WTC11 (cell line): ENCODE data around the gene RABEP1. TPM values are rescaled to one million over a fixed set of nuclear protein-coding genes. Genes with fewer than 3 reads are reported as not detected.

ENCODE experiments used
- ATAC-seq: fragments of 200-7000 bp; cut with Tn5 transposase; 2 replicates; pipeline ENCODE4 v1.10.0; 2021; ENCODE audit warnings: mild to moderate bottlenecking, moderate library complexity
- CTCF ChIA-PET: fragments of 300-600 bp; sonication (Branson Sonifier 250); formaldehyde crosslinking; loops from one replicate; lab custom pipeline; 2021; ENCODE audit warnings: antibody characterized with exemption; lab: Charles Lee
- POLR2A ChIA-PET: fragments of 350-600 bp; sonication (Branson Sonifier 250); formaldehyde crosslinking; loops from one replicate; lab custom pipeline; 2021; ENCODE audit warnings: antibody characterized with exemption; lab: Charles Lee
- DNase-seq: peaks from one replicate; pipeline ENCODE4 v3.0.0; 2021; ENCODE audit warnings: low spot score
- H3K27ac Mint-ChIP-seq: 2 replicates; pipeline ENCODE4 v1.8.0; 2021; ENCODE audit warnings: mixed read lengths
- H3K27me3 Mint-ChIP-seq: 2 replicates; pipeline ENCODE4 v1.8.0; 2021; ENCODE audit warnings: low read depth, mild to moderate bottlenecking, moderate library complexity, mixed read lengths
- H3K36me3 Mint-ChIP-seq: 2 replicates; pipeline ENCODE4 v1.8.0; 2021; ENCODE audit warnings: mixed read lengths
- H3K4me1 Mint-ChIP-seq: 2 replicates; pipeline ENCODE4 v1.8.0; 2022; ENCODE audit warnings: mixed read lengths
- H3K4me3 Mint-ChIP-seq: 2 replicates; pipeline ENCODE4 v1.8.0; 2021; ENCODE audit warnings: mild to moderate bottlenecking, moderate library complexity, mixed read lengths
- H3K9me3 Mint-ChIP-seq: 2 replicates; pipeline ENCODE4 v1.8.0; 2021; ENCODE audit warnings: mixed read lengths
- AR ChIP-seq: fragments of 250-450 bp; sonication (Bioruptor Pico); IDR thresholded peaks from 2 replicates; pipeline ENCODE4 v1.9.0; 2021; ENCODE audit warnings: mild to moderate bottlenecking
- ATF1 ChIP-seq: sonication (generic); formaldehyde crosslinking; IDR thresholded peaks from 2 replicates; pipeline ENCODE4 v1.8.1; 2023; ENCODE audit warnings: mild to moderate bottlenecking, moderate library complexity, missing genetic modification reagents
- ATF2 ChIP-seq: sonication (generic); formaldehyde crosslinking; IDR thresholded peaks from 2 replicates; pipeline ENCODE4 v1.8.1; 2022; ENCODE audit warnings: low read depth, missing genetic modification reagents, borderline replicate concordance
- CBFB ChIP-seq: sonication (generic); formaldehyde crosslinking; IDR thresholded peaks from 2 replicates; pipeline ENCODE4 v1.8.1; 2022; ENCODE audit warnings: mild to moderate bottlenecking, low read depth, missing genetic modification reagents
- CREM ChIP-seq: sonication (generic); formaldehyde crosslinking; IDR thresholded peaks from 2 replicates; pipeline ENCODE4 v1.8.1; 2022; ENCODE audit warnings: mild to moderate bottlenecking, missing genetic modification reagents, moderate library complexity
- ERG ChIP-seq: fragments of 250-450 bp; sonication (Bioruptor Pico); IDR thresholded peaks from 2 replicates; pipeline ENCODE4 v1.8.0; 2021; ENCODE audit warnings: mild to moderate bottlenecking
- FOXK1 ChIP-seq: sonication (generic); formaldehyde crosslinking; IDR thresholded peaks from 2 replicates; pipeline ENCODE4 v1.8.0; 2022; ENCODE audit warnings: mild to moderate bottlenecking, moderate library complexity, missing genetic modification reagents
- GTF2I ChIP-seq: fragments of 250-450 bp; sonication (Bioruptor Pico); conservative IDR thresholded peaks from 2 replicates; pipeline ENCODE4 v1.4.0; 2021; ENCODE audit warnings: mild to moderate bottlenecking
- IRF1 ChIP-seq: sonication (generic); formaldehyde crosslinking; IDR thresholded peaks from 2 replicates; pipeline ENCODE4 v1.8.0; 2023; ENCODE audit warnings: missing genetic modification reagents
- NFYB ChIP-seq: sonication (generic); formaldehyde crosslinking; conservative IDR thresholded peaks from 2 replicates; pipeline ENCODE4 v1.8.0; 2022; ENCODE audit warnings: low read depth, missing genetic modification reagents
- NR1H2 ChIP-seq: sonication (generic); formaldehyde crosslinking; IDR thresholded peaks from 2 replicates; pipeline ENCODE4 v1.9.0; 2021; ENCODE audit warnings: mild to moderate bottlenecking, moderate library complexity, missing genetic modification reagents
- NR3C1 ChIP-seq: sonication (generic); formaldehyde crosslinking; conservative IDR thresholded peaks from 2 replicates; pipeline ENCODE4 v1.8.1; 2023; ENCODE audit warnings: low read depth, mild to moderate bottlenecking, missing genetic modification reagents
- RELA ChIP-seq: sonication (generic); formaldehyde crosslinking; IDR thresholded peaks from 2 replicates; pipeline ENCODE4 v1.8.1; 2022; ENCODE audit warnings: missing genetic modification reagents, mild to moderate bottlenecking, borderline replicate concordance
- SMAD3 ChIP-seq: sonication (generic); formaldehyde crosslinking; IDR thresholded peaks from 2 replicates; pipeline ENCODE4 v1.8.0; 2022; ENCODE audit warnings: missing genetic modification reagents, mild to moderate bottlenecking, borderline replicate concordance
- SP1 ChIP-seq: sonication (generic); formaldehyde crosslinking; conservative IDR thresholded peaks from 2 replicates; pipeline ENCODE4 v1.8.1; 2022; ENCODE audit warnings: missing genetic modification reagents
- STAT6 ChIP-seq: sonication (generic); formaldehyde crosslinking; conservative IDR thresholded peaks from 2 replicates; pipeline ENCODE4 v1.8.1; 2023; ENCODE audit warnings: mild to moderate bottlenecking, low read depth, missing genetic modification reagents, moderate library complexity
- ZNF121 ChIP-seq: sonication (generic); formaldehyde crosslinking; IDR thresholded peaks from 2 replicates; pipeline ENCODE4 v1.8.0; 2023; ENCODE audit warnings: missing genetic modification reagents
- ZNF512 ChIP-seq: sonication (generic); formaldehyde crosslinking; IDR thresholded peaks from 2 replicates; pipeline ENCODE4 v1.8.1; 2022; ENCODE audit warnings: missing genetic modification reagents, borderline replicate concordance
- ZNF671 ChIP-seq: fragments of 250-450 bp; sonication (Bioruptor Pico); IDR thresholded peaks from 2 replicates; pipeline ENCODE4 v1.8.0; 2021; ENCODE audit warnings: mild to moderate bottlenecking
- total RNA-seq: library from RNA; stranded (reverse); gene quantifications from 3 replicates; pipeline ENCODE4 v1.2.3, GENCODE V29; 2021

Gene RABEP1
- total RNA-seq, 1 experiment from 2014 or later, result 40.9 TPM

GRCh38 chr17:5272322-5272721, 9.8 kb upstream of the RABEP1 start:
- ChIA-PET POLR2A (no interaction called here), CTCF (interaction anchor here (1.1 to 1.9 kb wide), 2 partner anchors 35 kb away, joined by 4 to 5 read pairs; no protein-coding TSS in a partner anchor)
- H3K27me3 Mint-ChIP-seq, result no peaks in the 10 kb centered on the region
- peaks cover 4% of the 10 kb centered on the region; the same call in 1 of the 2 replicates for H3K9me3 Mint-ChIP-seq
- ATAC-seq, result no peak
- H3K4me1 Mint-ChIP-seq, result no peaks in the 10 kb centered on the region
- DNase-seq, result no peak
- H3K4me3 Mint-ChIP-seq, result no peak overlapping the region
- H3K36me3 Mint-ChIP-seq, result no peaks in the 10 kb centered on the region
- TF ChIP-seq CREM (CRISPR knock-in tag) (no peak), ATF1 (CRISPR knock-in tag) (no peak), ZNF121 (CRISPR knock-in tag) (no peak), GTF2I (CRISPR knock-in tag) (no peak), RELA (CRISPR knock-in tag) (no peak), FOXK1 (no peak), ZNF671 (CRISPR knock-in tag) (no peak), NR1H2 (no peak), IRF1 (CRISPR knock-in tag) (no peak), SMAD3 (CRISPR knock-in tag) (no peak), AR (no peak), ERG (no peak), SP1 (CRISPR knock-in tag) (no peak), ATF2 (CRISPR knock-in tag) (no peak), NFYB (CRISPR knock-in tag) (no peak), CBFB (no peak), STAT6 (no peak), ZNF512 (CRISPR knock-in tag) (no peak), NR3C1 (CRISPR knock-in tag) (no peak)
- no peak overlapping the region for H3K27ac Mint-ChIP-seq
